Lower leg skin (tissue), 3 donors: ENCODE results near the gene TCF21.

ENCODE experiments used
- POLR2A ChIP-seq, 2 donors: fragments of 450-650 bp; IDR thresholded peaks; one replicate each; pipeline ENCODE4 v1.6.1; 2016 to 2017; ENCODE audit warnings: antibody characterized with exemption in 2 of 2, mild to moderate bottlenecking in 1 of 2, moderate library complexity in 1 of 2
- TF ChIP-seq, protein P1 (sequence below), 3 donors: fragments of 450-650 bp; IDR thresholded peaks; one replicate each; pipeline ENCODE4 v1.5.1; 2016; ENCODE audit warnings: antibody characterized with exemption in 3 of 3, mild to moderate bottlenecking in 3 of 3, moderate library complexity in 2 of 3

DNA sequence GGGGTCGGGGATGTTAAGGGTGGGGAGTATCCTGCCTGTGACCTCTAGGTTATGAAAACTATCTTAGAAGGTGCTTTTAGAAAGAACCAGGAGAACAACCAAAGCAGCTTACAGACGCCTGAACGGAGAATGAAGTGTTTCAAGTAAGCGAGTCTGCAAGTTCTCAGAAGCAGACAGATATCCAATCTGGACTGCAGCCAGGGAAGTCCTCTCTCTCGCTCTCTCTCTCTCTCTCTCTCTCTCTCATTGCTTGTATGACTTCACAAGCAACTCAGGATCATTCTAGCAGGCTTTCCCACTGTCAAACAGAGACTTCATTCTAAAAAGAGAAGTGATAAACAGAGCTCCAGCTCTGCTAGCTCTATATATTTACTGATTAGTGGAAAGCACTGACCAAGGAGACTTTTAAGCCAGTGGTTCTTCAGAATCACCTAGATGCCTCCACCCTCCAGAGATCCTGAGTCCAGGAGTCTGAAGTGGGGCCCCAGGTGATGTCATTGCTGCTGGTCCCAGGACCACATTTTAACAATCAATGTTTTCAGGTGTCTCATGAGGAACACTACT, 6.0 kb downstream of the TCF21 start:
- TF ChIP-seq, protein P1, sequence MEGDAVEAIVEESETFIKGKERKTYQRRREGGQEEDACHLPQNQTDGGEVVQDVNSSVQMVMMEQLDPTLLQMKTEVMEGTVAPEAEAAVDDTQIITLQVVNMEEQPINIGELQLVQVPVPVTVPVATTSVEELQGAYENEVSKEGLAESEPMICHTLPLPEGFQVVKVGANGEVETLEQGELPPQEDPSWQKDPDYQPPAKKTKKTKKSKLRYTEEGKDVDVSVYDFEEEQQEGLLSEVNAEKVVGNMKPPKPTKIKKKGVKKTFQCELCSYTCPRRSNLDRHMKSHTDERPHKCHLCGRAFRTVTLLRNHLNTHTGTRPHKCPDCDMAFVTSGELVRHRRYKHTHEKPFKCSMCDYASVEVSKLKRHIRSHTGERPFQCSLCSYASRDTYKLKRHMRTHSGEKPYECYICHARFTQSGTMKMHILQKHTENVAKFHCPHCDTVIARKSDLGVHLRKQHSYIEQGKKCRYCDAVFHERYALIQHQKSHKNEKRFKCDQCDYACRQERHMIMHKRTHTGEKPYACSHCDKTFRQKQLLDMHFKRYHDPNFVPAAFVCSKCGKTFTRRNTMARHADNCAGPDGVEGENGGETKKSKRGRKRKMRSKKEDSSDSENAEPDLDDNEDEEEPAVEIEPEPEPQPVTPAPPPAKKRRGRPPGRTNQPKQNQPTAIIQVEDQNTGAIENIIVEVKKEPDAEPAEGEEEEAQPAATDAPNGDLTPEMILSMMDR (IDR thresholded peaks at IDR 0.05), result no peak
- no peak for TF ChIP-seq POLR2A (IDR thresholded peaks at IDR 0.05)
